Vagina (tissue), 2 donors: Measurements from ENCODE around the gene RAB37. TPM values are rescaled to one million over a fixed set of nuclear protein-coding genes. Genes with fewer than 3 reads are reported as not detected.

Source experiments
- DNase-seq, 2 donors: peaks; one replicate each; pipeline ENCODE4 v3.0.0-alpha.2; 2017; ENCODE audit errors: extremely low spot score in 2 of 2
- H3K27ac ChIP-seq: fragments of 200-600 bp; sonication (generic); one replicate; pipeline ENCODE4 v1.5.1; 2019
- H3K27me3 ChIP-seq: fragments of 200-600 bp; sonication (generic); one replicate; pipeline ENCODE4 v1.5.1; 2019
- H3K36me3 ChIP-seq, 2 donors: fragments of 200-600 bp; sonication (generic); one replicate each; pipeline ENCODE4 v1.5.1; 2017 to 2019
- H3K4me1 ChIP-seq: fragments of 200-600 bp; sonication (generic); one replicate; pipeline ENCODE4 v1.5.1; 2019
- H3K4me3 ChIP-seq, 2 donors: fragments of 200-600 bp; sonication (generic); 1 replicate in 1 of 2; 2 replicates in 1 of 2; pipeline ENCODE4 v1.5.1; 2016 to 2019
- H3K9me3 ChIP-seq: fragments of 200-600 bp; sonication (generic); one replicate; pipeline ENCODE4 v1.5.1; 2019
- POLR2A ChIP-seq, 2 donors: fragments of 450-650 bp; IDR thresholded peaks; one replicate each; pipeline ENCODE4 v1.6.1; 2017; ENCODE audit warnings: antibody characterized with exemption in 2 of 2, mild to moderate bottlenecking in 2 of 2, moderate library complexity in 2 of 2
- POLR2AphosphoS5 ChIP-seq, 2 donors: sonication (generic); formaldehyde crosslinking; IDR thresholded peaks; one replicate each; pipeline ENCODE4 v1.9.0; 2017; ENCODE audit warnings: antibody characterized with exemption in 2 of 2, mild to moderate bottlenecking in 2 of 2, low read depth in 1 of 2; ENCODE audit not compliant: insufficient read depth in 1 of 2
- intact Hi-C: fragments of 100-400 bp; cut with DNase I; formaldehyde crosslinking; loops from one replicate; pipeline ENCODE4 v1.15.1; 2023
- total RNA-seq: library from RNA; depleted of rRNA; stranded (reverse); fragments of >200 nt; gene quantifications from one replicate; pipeline ENCODE4 v1.2.3, GENCODE V29; 2016
- TF ChIP-seq, protein P1 (sequence below), 3 experiments: fragments of 450-650 bp in 2 of 3; fragments of 200-600 bp in 1 of 3; sonication (generic) in 1 of 3; IDR thresholded peaks; one replicate each; pipeline ENCODE4 v1.5.1; 2017 to 2019; ENCODE audit warnings: antibody characterized with exemption in 3 of 3, mild to moderate bottlenecking in 2 of 3, moderate library complexity in 2 of 3

RAB37 gene
- total RNA-seq, 1 donor from 2014 or later = 7.1 TPM

DNA sequence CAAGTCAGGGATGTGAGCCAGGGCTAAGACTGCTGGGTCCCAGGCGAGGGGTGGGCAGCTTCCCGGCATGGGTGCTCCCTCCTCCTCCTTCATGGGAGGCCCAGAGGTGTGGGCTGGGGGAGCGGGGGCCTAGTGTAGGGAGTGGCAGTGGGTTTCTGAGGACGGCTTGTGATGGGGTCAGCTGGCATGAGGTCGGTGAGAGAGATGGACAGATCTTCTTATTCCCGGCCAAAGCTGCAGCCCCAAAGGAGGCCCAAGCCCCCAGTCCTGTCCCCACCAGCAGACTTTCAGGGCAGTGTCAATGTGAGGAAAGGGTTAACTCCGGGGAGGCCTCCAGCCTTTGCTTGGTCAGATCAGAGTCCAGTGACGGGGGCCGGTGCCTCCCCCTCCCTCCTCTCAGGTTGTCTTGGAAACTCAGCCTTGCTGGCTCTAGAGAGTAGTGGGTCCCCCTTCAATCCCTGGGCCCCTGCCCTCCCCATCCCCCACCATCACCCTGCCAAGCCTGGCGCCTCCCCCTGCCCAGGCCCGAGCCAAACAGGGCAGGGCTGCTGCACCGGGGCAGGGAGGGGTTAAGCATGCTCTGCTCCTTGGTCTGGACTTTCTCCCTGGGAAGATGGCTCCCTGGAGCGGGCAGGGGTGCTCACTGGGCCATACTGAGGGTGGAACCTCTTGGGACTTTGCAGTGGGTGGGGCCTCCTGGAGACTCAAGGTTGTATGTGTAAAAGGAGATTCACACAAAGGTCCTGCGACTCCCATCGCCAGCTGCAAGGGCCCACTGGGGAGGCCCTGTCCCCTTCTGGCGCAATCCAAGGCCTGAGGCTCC lies 26.7 kb downstream of the RAB37 start:
- H3K4me1 ChIP-seq = peaks cover 83% of the 10 kb centered on the region
- no peaks in the 10 kb centered on the region for H3K27me3 ChIP-seq
- no peak for DNase-seq
- H3K9me3 ChIP-seq = no peaks in the 10 kb centered on the region
- no peak overlapping the region for H3K4me3 ChIP-seq
- peaks cover 0 to 8% of the 10 kb centered on the region in 2 donors for H3K36me3 ChIP-seq
- TF ChIP-seq, protein P1, sequence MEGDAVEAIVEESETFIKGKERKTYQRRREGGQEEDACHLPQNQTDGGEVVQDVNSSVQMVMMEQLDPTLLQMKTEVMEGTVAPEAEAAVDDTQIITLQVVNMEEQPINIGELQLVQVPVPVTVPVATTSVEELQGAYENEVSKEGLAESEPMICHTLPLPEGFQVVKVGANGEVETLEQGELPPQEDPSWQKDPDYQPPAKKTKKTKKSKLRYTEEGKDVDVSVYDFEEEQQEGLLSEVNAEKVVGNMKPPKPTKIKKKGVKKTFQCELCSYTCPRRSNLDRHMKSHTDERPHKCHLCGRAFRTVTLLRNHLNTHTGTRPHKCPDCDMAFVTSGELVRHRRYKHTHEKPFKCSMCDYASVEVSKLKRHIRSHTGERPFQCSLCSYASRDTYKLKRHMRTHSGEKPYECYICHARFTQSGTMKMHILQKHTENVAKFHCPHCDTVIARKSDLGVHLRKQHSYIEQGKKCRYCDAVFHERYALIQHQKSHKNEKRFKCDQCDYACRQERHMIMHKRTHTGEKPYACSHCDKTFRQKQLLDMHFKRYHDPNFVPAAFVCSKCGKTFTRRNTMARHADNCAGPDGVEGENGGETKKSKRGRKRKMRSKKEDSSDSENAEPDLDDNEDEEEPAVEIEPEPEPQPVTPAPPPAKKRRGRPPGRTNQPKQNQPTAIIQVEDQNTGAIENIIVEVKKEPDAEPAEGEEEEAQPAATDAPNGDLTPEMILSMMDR (IDR thresholded peaks at IDR 0.05) = no peak
- TF ChIP-seq POLR2AphosphoS5 (IDR thresholded peaks at IDR 0.05; ENCODE audit: insufficient read depth in 1 of 2, low read depth in 1 of 2) = no peak
- TF ChIP-seq POLR2A (IDR thresholded peaks at IDR 0.05) = no peak
- intact Hi-C loops = no loop called here
- H3K27ac ChIP-seq = peak overlapping the region; percentile 10

DNA sequence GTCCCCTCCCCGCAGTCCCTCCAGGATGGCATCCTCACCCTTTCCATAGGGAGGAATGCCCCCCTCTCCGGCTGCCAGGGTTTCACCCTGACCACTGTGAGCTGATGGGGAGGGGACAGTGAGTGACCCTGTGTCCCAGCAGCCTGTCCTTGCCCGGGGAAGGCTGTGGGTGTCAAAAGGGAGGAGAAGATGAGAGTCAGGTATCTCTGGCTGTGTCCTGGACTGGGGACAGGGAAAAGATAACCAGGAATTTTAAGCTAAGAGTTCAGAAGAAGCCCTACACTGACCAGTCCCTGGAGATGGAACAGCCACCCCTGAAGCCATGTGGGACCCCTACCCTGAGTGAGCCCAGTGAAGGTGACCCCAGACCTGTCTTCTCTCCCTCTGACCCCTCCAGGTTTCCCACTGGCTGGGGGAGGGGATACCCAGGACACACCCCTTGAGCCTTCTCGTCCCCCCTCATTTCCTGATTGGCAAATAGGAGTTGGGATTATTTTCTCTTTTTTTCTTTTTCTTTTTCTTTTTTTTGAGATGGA lies 27.8 kb downstream of the RAB37 start:
- intact Hi-C loops = no loop called here
- peaks cover 0 to 16% of the 10 kb centered on the region in 2 donors for H3K36me3 ChIP-seq
- TF ChIP-seq POLR2AphosphoS5 (IDR thresholded peaks at IDR 0.05; ENCODE audit: insufficient read depth in 1 of 2, low read depth in 1 of 2) = no peak
- no peaks in the 10 kb centered on the region for H3K9me3 ChIP-seq
- no peaks in the 10 kb centered on the region for H3K27me3 ChIP-seq
- DNase-seq = no peak
- H3K4me1 ChIP-seq = peaks cover 73% of the 10 kb centered on the region
- no peak overlapping the region for H3K27ac ChIP-seq
- no peak overlapping the region for H3K4me3 ChIP-seq

DNA sequence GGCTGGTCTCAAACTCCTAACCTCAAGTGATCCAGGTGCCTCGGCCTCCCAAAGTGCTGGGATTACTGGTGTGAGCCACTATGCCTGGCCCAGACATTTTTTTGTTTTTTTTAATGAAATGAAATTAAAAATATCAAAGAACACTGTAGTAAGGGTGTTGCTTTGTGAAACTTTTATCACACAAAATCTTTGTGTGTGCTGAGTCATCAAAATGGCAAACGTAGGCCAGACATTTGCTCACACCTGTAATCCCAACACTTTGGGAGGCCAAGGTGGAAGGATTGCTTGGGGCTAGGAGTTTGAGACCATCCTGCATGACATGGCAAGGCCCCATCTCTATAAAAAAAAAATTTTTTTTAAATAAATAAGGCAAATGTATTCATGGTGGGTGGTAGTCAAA lies 29.4 kb downstream of the RAB37 start:
- H3K4me1 ChIP-seq = peaks cover 65% of the 10 kb centered on the region
- H3K36me3 ChIP-seq = peaks cover 0 to 25% of the 10 kb centered on the region in 2 donors
- intact Hi-C loops = no loop called here
- no peak for TF ChIP-seq POLR2AphosphoS5 (IDR thresholded peaks at IDR 0.05; ENCODE audit: insufficient read depth in 1 of 2, low read depth in 1 of 2)
- DNase-seq = no peak
- peak overlapping the region; percentile 67 for H3K27ac ChIP-seq
- H3K4me3 ChIP-seq = no peak overlapping the region
- no peaks in the 10 kb centered on the region for H3K27me3 ChIP-seq
- no peaks in the 10 kb centered on the region for H3K9me3 ChIP-seq

- peaks cover 58% of the 10 kb centered on the region for H3K4me1 ChIP-seq
- no peaks in the 10 kb centered on the region for H3K9me3 ChIP-seq
- TF ChIP-seq, protein P1 (IDR thresholded peaks at IDR 0.05) = no peak
- H3K27ac ChIP-seq = peak overlapping the region; percentile 67
- intact Hi-C loops = no loop called here
- no peak overlapping the region for H3K4me3 ChIP-seq
- DNase-seq = no peak
- peaks cover 0 to 32% of the 10 kb centered on the region in 2 donors for H3K36me3 ChIP-seq
- H3K27me3 ChIP-seq = no peaks in the 10 kb centered on the region
Measured at GRCh38 chr17:74767111-74767516, 30.1 kb downstream of the RAB37 start.

DNA sequence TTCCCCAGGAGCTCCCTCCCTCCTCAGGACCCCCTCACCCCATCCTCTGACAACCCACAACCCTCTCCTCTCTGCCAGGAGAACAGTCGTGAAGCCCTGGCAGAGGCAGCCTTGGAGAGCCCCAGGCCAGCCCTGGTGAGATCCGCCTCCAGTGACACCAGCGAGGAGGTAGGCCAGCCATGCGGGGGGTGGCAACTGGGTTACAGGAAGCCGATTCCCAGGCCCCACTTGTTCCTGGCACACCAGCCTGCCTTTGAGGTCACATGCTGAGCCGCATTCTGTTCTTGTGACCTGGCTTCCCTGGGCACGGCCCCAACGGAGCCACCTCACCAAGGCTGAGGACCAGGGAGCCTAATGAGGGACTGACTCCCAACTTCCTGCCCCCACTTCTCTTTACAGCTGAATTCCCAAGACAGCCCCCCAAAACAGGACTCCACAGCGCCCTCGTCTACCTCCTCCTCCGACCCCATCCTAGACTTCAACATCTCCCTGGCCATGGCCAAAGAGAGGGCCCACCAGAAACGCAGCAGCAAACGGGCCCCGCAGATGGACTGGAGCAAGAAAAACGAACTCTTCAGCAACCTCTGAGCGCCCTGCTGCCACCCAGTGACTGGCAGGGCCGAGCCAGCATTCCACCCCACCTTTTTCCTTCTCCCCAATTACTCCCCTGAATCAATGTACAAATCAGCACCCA lies 31.2 kb downstream of the RAB37 start:
- Histone ChIP-seq H3K4me3 (no peak overlapping the region), H3K36me3 (peaks cover 0 to 43% of the 10 kb centered on the region in 2 donors), H3K27me3 (no peaks in the 10 kb centered on the region), H3K9me3 (no peaks in the 10 kb centered on the region), H3K27ac (peak overlapping the region; percentile 67), H3K4me1 (peaks cover 48% of the 10 kb centered on the region)
- TF ChIP-seq POLR2A (IDR thresholded peaks at IDR 0.05) = no peak
- peak in 1 of 2 donors; percentile 57 for TF ChIP-seq POLR2AphosphoS5 (IDR thresholded peaks at IDR 0.05; ENCODE audit: insufficient read depth in 1 of 2, low read depth in 1 of 2)
- TF ChIP-seq, protein P1 (IDR thresholded peaks at IDR 0.05) = no peak
- DNase-seq = no peak
- intact Hi-C loops = no loop called here
